CD14-positive monocyte (primary cell): ENCODE data around the gene NMUR2. TPM values are rescaled to one million over a fixed set of nuclear protein-coding genes. Genes with fewer than 3 reads are reported as not detected.

Source experiments
- DNase-seq, 3 donors: peaks; one replicate each; pipeline ENCODE4 v3.0.0-alpha.2; 2011 to 2022
- H2AFZ ChIP-seq: 2 replicates; pipeline ENCODE4 v1.6.0; 2012; ENCODE audit warnings: mild to moderate bottlenecking, low read depth, low read length, inconsistent platforms; ENCODE audit not compliant: insufficient read depth, poor library complexity, severe bottlenecking
- H3K27ac ChIP-seq, 2 donors: 1 replicate in 1 of 2; 2 replicates in 1 of 2; pipeline ENCODE4 v1.5.1; 2012 to 2013; ENCODE audit warnings: low read length in 2 of 2, control low read depth in 1 of 2, inconsistent platforms in 1 of 2, low read depth in 1 of 2, mild to moderate bottlenecking in 1 of 2
- H3K27me3 ChIP-seq, 2 donors: one replicate each; pipeline versions ENCODE4 v1.6.0 to v1.6.1; 2011 to 2013; ENCODE audit warnings: low read length in 2 of 2; ENCODE audit not compliant: control insufficient read depth in 2 of 2, insufficient read depth in 2 of 2
- H3K36me3 ChIP-seq, 2 donors: replicated peaks in 1 of 2; 1 replicate in 1 of 2; 2 replicates in 1 of 2; pipeline versions ENCODE4 v1.5.1 to v1.6.1; 2012 to 2013; ENCODE audit warnings: low read length in 2 of 2, control low read depth in 1 of 2, inconsistent platforms in 1 of 2, mild to moderate bottlenecking in 1 of 2; ENCODE audit not compliant: insufficient read depth in 2 of 2, control insufficient read depth in 1 of 2
- H3K4me1 ChIP-seq, 2 donors: 1 replicate in 1 of 2; 2 replicates in 1 of 2; pipeline versions ENCODE4 v1.5.1 to v1.6.1; 2012 to 2013; ENCODE audit warnings: low read length in 2 of 2, control low read depth in 1 of 2, inconsistent platforms in 1 of 2, mild to moderate bottlenecking in 1 of 2, moderate library complexity in 1 of 2; ENCODE audit not compliant: insufficient read depth in 2 of 2, control insufficient read depth in 1 of 2
- H3K4me2 ChIP-seq: replicated peaks from 2 replicates; pipeline ENCODE3; 2012; ENCODE audit warnings: low read length, moderate library complexity, mild to moderate bottlenecking; ENCODE audit not compliant: poor library complexity, severe bottlenecking; ENCODE audit errors: extremely low read depth
- H3K4me3 ChIP-seq, 3 experiments: fragments of 200-600 bp in 1 of 3; sonication (generic) in 1 of 3; replicated peaks in 1 of 3; 1 replicate in 2 of 3; 2 replicates in 1 of 3; pipeline ENCODE4 v1.5.1; 2011 to 2013; ENCODE audit warnings: low read length in 3 of 3, mild to moderate bottlenecking in 3 of 3, control low read depth in 2 of 3, low read depth in 2 of 3, inconsistent platforms in 1 of 3, moderate library complexity in 1 of 3
- H3K79me2 ChIP-seq: 2 replicates; pipeline ENCODE4 v1.6.0; 2012; ENCODE audit warnings: mild to moderate bottlenecking, control low read depth, inconsistent platforms, low read length, moderate library complexity; ENCODE audit not compliant: insufficient read depth
- H3K9ac ChIP-seq: 2 replicates; pipeline ENCODE4 v1.6.0; 2017; ENCODE audit warnings: low read length, mild to moderate bottlenecking; ENCODE audit not compliant: insufficient read depth, poor library complexity, severe bottlenecking
- H3K9me3 ChIP-seq, 2 donors: replicated peaks in 1 of 2; 1 replicate in 1 of 2; 2 replicates in 1 of 2; pipeline versions ENCODE4 v1.5.1 to v1.6.1; 2012 to 2013; ENCODE audit warnings: low read length in 2 of 2, control low read depth in 1 of 2; ENCODE audit not compliant: control insufficient read depth in 1 of 2, insufficient read depth in 1 of 2
- H4K20me1 ChIP-seq: 2 replicates; pipeline ENCODE4 v1.6.0; 2012; ENCODE audit warnings: mild to moderate bottlenecking, low read length, control low read depth, moderate library complexity; ENCODE audit not compliant: insufficient read depth
- H3K27ac Mint-ChIP-seq, 7 donors: one replicate each; pipeline ENCODE4 v1.8.0; 2020; ENCODE audit warnings: mild to moderate bottlenecking in 7 of 7, mixed read lengths in 7 of 7, moderate library complexity in 6 of 7, inconsistent platforms in 2 of 7
- H3K27me3 Mint-ChIP-seq, 3 donors: one replicate each; pipeline ENCODE4 v1.8.0; 2021 to 2022; ENCODE audit warnings: low read depth in 3 of 3, mild to moderate bottlenecking in 3 of 3, mixed read lengths in 3 of 3, moderate library complexity in 3 of 3, inconsistent platforms in 1 of 3
- H3K36me3 Mint-ChIP-seq, 2 donors: one replicate each; pipeline ENCODE4 v1.8.0; 2020; ENCODE audit warnings: mixed read lengths in 2 of 2, inconsistent platforms in 1 of 2, mild to moderate bottlenecking in 1 of 2
- H3K4me1 Mint-ChIP-seq: one replicate; pipeline ENCODE4 v1.8.0; 2020; ENCODE audit warnings: mild to moderate bottlenecking, mixed read lengths
- H3K4me3 Mint-ChIP-seq, 2 donors: one replicate each; pipeline ENCODE4 v1.8.0; 2020; ENCODE audit warnings: mild to moderate bottlenecking in 2 of 2, mixed read lengths in 2 of 2, moderate library complexity in 1 of 2
- H3K9me3 Mint-ChIP-seq, 7 donors: one replicate each; pipeline ENCODE4 v1.8.0; 2020 to 2022; ENCODE audit warnings: mixed read lengths in 7 of 7, mild to moderate bottlenecking in 6 of 7, moderate library complexity in 6 of 7, inconsistent platforms in 2 of 7
- CTCF ChIP-seq: fragments of 200-600 bp; IDR thresholded peaks from one replicate; pipeline ENCODE4 v1.8.0; 2022; ENCODE audit warnings: antibody characterized with exemption, mild to moderate bottlenecking
- WGBS: methylation state at CpG from one replicate; pipeline ENCODE4 v1.1.5; 2013; ENCODE audit warnings: missing lambda C conversion rate; ENCODE audit not compliant: insufficient coverage; 5-methylcytosine and 5-hydroxymethylcytosine counted together
- intact Hi-C, 2 donors: fragments of 100-400 bp; cut with micrococcal nuclease; formaldehyde crosslinking; loops; one replicate each; pipeline versions ENCODE4 v1.15.0 to v1.15.1; 2023
- polyA minus RNA-seq: library from RNA; depleted of rRNA, polyadenylated mRNA; stranded (reverse); fragments of >200 nt; gene quantifications from 2 replicates; pipeline ENCODE4 v1.2.3, GENCODE V29; 2012
- polyA plus RNA-seq, 3 donors: library from polyadenylated mRNA; depleted of rRNA in 1 of 3; unstranded in 2 of 3; stranded (reverse) in 1 of 3; fragments of 300-500 nt in 2 of 3; fragments of >200 nt in 1 of 3; fragmentation: Illumina TruSeq in 2 of 3; gene quantifications; 1 replicate in 2 of 3; 2 replicates in 1 of 3; pipeline ENCODE4 v1.2.3, GENCODE V29; 2012 to 2021
- total RNA-seq, 12 experiments: library from RNA in 1 of 12; stranded (reverse) in 1 of 12; fragments of 120-200 nt in 1 of 12; gene quantifications; one replicate each; pipeline ENCODE4 v1.2.4 and lab custom pipeline; 2013 to 2026; ENCODE audit warnings: mixed read lengths in 6 of 12, inconsistent platforms in 1 of 12

Gene NMUR2
- total RNA-seq (2013), result not detected
- not detected for polyA plus RNA-seq
- polyA minus RNA-seq, result not detected in 2 replicates
- 0 to 0.90 (median 0) reads per million in 11 experiments for total RNA-seq (lab: John Stamatoyannopoulos, UW)

GRCh38 chr5:152405145-152405544 is at the start of gene NMUR2:
NMUR2 (minus strand) TSS chr5:152405279; CDS start chr5:152405113, 166 bp downstream.
- Histone ChIP-seq H3K27me3 (no peaks in the 10 kb centered on the region), H3K36me3 (no peaks in the 10 kb centered on the region), H3K27ac (no peak within 1 kb of the TSS), H3K4me2 (no peak within 1 kb of the TSS), H3K79me2 (no peaks in the 10 kb centered on the region), H3K9me3 (peaks cover 4 to 9% of the 10 kb centered on the region in 2 donors), H3K9ac (no peak within 1 kb of the TSS), H3K4me3 (no peak within 1 kb of the TSS), H3K4me1 (no peaks in the 10 kb centered on the region), H2AFZ (no peak within 1 kb of the TSS), H4K20me1 (no peaks in the 10 kb centered on the region)
- no peak for TF ChIP-seq CTCF
- no peak for DNase-seq
- Mint-ChIP-seq H3K27ac (no peak within 1 kb of the TSS), H3K4me1 (no peaks in the 10 kb centered on the region), H3K4me3 (no peak within 1 kb of the TSS), H3K27me3 (peaks cover 0 to 4% (median 2%) of the 10 kb centered on the region in 3 donors), H3K36me3 (no peaks in the 10 kb centered on the region), H3K9me3 (peaks cover 0 to 8% (median 3%) of the 10 kb centered on the region in 7 donors)
- intact Hi-C loops, result no loop called here
- WGBS, result 49% methylated on average over 4 of the region's 7 CpGs

DNA sequence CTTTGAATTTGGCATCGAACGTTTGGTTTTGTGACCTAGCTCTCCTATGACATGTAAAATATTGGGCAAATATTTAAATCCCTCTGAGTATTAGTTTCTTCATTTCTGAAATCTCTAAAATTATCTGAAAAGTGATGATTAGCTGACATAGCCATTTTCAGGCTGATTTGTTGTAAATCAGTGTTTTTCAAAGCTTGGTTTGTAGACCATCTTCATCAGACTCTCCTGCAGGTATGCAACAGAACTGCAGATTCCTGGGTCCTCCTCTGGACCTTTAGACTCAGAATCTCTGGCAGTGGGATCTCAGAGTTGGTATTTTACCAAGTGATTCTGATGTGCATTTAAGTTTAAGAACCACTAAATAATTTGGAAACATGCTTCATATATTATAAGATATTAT is 38.9 kb upstream of the NMUR2 start:
- Histone ChIP-seq H3K9me3 (no peaks in the 10 kb centered on the region), H4K20me1 (no peaks in the 10 kb centered on the region), H3K4me1 (no peaks in the 10 kb centered on the region), H2AFZ (no peak overlapping the region), H3K27me3 (no peaks in the 10 kb centered on the region), H3K79me2 (no peaks in the 10 kb centered on the region), H3K4me2 (no peak overlapping the region), H3K4me3 (no peak overlapping the region), H3K27ac (no peak overlapping the region), H3K9ac (no peak overlapping the region), H3K36me3 (no peaks in the 10 kb centered on the region)
- H3K27ac Mint-ChIP-seq, result no peak overlapping the region
- H3K27me3 Mint-ChIP-seq, result no peaks in the 10 kb centered on the region
- DNase-seq, result no peak
- H3K4me1 Mint-ChIP-seq, result no peaks in the 10 kb centered on the region
- no peak overlapping the region for H3K4me3 Mint-ChIP-seq
- no peaks in the 10 kb centered on the region for H3K36me3 Mint-ChIP-seq
- intact Hi-C loops, result no loop called here
- WGBS, result no CpG with 5 or more reads among the region's 2 CpGs
- H3K9me3 Mint-ChIP-seq, result no peaks in the 10 kb centered on the region
- TF ChIP-seq CTCF, result no peak
